Osteoblast (primary cell): ENCODE measurements around the gene DDX51. TPM values are rescaled to one million over a fixed set of nuclear protein-coding genes. Genes with fewer than 3 reads are reported as not detected.

Experiments used
- DNase-seq: peaks from one replicate; pipeline ENCODE4 v3.0.0; 2011; ENCODE audit warnings: low spot score, mixed read lengths; ENCODE audit not compliant: insufficient read length; ENCODE audit errors: missing footprints
- H2AFZ ChIP-seq: 2 replicates; pipeline ENCODE4 v1.6.0; 2011; ENCODE audit warnings: mild to moderate bottlenecking, low read length
- H3K27ac ChIP-seq: 2 replicates; pipeline ENCODE4 v1.5.1; 2011; ENCODE audit warnings: mild to moderate bottlenecking, low read depth, low read length, moderate library complexity
- H3K27me3 ChIP-seq: 2 replicates; pipeline ENCODE4 v1.6.0; 2012; ENCODE audit warnings: mild to moderate bottlenecking, control low read depth, inconsistent platforms, low read length, moderate library complexity; ENCODE audit not compliant: insufficient read depth
- H3K36me3 ChIP-seq: 2 replicates; pipeline ENCODE4 v1.5.1; 2011; ENCODE audit warnings: mild to moderate bottlenecking, low read length, control low read depth, moderate library complexity; ENCODE audit not compliant: insufficient read depth
- H3K4me1 ChIP-seq: 2 replicates; pipeline ENCODE4 v1.5.1; 2011; ENCODE audit warnings: mild to moderate bottlenecking, low read length, control low read depth, moderate library complexity; ENCODE audit not compliant: insufficient read depth
- H3K4me2 ChIP-seq: 2 replicates; pipeline ENCODE4 v1.6.0; 2011; ENCODE audit warnings: mild to moderate bottlenecking, low read length; ENCODE audit not compliant: insufficient read depth
- H3K4me3 ChIP-seq: fragments of 200-600 bp; sonication (generic); 3 replicates; pipeline ENCODE4 v1.5.1; 2012; ENCODE audit warnings: mild to moderate bottlenecking, low read length, inconsistent platforms; ENCODE audit not compliant: insufficient read depth
- H3K79me2 ChIP-seq: 2 replicates; pipeline ENCODE4 v1.6.0; 2012; ENCODE audit warnings: mild to moderate bottlenecking, low read length, control low read depth, inconsistent platforms; ENCODE audit not compliant: insufficient read depth
- H3K9me3 ChIP-seq: 2 replicates; pipeline ENCODE4 v1.5.1; 2011; ENCODE audit warnings: low read depth, low read length, control low read depth
- H4K20me1 ChIP-seq: 2 replicates; pipeline ENCODE4 v1.6.0; 2012; ENCODE audit warnings: mild to moderate bottlenecking, low read length, control low read depth; ENCODE audit not compliant: insufficient read depth
- total RNA-seq: library from RNA; depleted of rRNA; stranded (reverse); fragments of >200 nt; gene quantifications from 2 replicates; pipeline ENCODE4 v1.2.3, GENCODE V29; 2012
- TF ChIP-seq, protein P1 (sequence below): IDR thresholded peaks from 2 replicates; pipeline ENCODE4 v1.5.1; 2011; ENCODE audit warnings: mild to moderate bottlenecking, low read depth, low read length, moderate library complexity; ENCODE audit errors: extremely low read depth

DDX51 gene
- total RNA-seq, 1 donor: 6.2 TPM

DNA sequence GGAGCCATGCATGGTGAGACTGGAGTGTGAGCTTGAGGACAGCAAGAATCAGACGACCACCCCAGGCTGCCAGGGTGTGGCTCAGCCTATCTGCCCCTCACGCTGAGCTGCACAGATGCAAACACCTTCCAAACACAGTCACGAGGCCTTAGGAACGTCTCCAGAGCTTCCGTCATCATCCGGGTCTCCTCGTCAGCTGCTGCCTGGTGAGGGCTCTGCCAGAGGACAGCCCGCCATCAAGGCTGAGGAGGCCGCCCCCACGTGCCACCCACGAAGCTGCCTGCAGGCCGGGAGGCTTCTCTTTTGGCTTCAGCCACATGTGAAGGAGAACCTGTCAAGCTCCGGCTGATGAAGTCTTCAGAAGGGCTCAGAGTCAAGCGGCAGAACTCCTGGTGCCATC is 13.4 kb downstream of the DDX51 start:
- H4K20me1 ChIP-seq: no peaks in the 10 kb centered on the region
- H3K4me2 ChIP-seq: no peak overlapping the region

DNA sequence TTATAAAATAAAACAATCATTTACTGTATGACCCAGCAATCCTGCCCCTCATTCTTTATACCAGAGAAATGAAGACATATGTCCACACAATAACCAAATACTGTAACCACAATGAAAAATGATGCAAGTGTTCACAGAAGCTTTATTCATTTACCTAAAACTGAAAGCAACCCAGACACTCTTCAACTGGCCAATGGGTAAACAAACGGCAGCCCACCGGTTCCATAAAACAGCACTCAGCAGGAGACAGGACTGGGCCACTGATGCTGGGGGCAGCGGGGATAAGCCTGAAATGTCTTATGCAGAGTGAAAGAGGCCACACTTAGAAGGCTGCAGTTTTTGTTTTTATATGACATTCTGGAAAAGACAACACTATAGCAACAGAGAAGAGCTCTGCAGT is 15.1 kb downstream of the DDX51 start:
- H4K20me1 ChIP-seq: no peaks in the 10 kb centered on the region
- no peak for DNase-seq
- H3K27ac ChIP-seq: no peak overlapping the region
- H3K79me2 ChIP-seq: no peaks in the 10 kb centered on the region
- H3K9me3 ChIP-seq: no peaks in the 10 kb centered on the region
- H2AFZ ChIP-seq: no peak overlapping the region
- H3K4me3 ChIP-seq: no peak overlapping the region
- peaks cover 56% of the 10 kb centered on the region for H3K36me3 ChIP-seq
- TF ChIP-seq, protein P1, sequence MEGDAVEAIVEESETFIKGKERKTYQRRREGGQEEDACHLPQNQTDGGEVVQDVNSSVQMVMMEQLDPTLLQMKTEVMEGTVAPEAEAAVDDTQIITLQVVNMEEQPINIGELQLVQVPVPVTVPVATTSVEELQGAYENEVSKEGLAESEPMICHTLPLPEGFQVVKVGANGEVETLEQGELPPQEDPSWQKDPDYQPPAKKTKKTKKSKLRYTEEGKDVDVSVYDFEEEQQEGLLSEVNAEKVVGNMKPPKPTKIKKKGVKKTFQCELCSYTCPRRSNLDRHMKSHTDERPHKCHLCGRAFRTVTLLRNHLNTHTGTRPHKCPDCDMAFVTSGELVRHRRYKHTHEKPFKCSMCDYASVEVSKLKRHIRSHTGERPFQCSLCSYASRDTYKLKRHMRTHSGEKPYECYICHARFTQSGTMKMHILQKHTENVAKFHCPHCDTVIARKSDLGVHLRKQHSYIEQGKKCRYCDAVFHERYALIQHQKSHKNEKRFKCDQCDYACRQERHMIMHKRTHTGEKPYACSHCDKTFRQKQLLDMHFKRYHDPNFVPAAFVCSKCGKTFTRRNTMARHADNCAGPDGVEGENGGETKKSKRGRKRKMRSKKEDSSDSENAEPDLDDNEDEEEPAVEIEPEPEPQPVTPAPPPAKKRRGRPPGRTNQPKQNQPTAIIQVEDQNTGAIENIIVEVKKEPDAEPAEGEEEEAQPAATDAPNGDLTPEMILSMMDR: no peak
- H3K27me3 ChIP-seq: no peaks in the 10 kb centered on the region
- no peak overlapping the region for H3K4me2 ChIP-seq
- no peaks in the 10 kb centered on the region for H3K4me1 ChIP-seq

More for the DNA sequence above, 13.4 kb downstream of the DDX51 start:
- H3K4me1 ChIP-seq: no peaks in the 10 kb centered on the region
- no peaks in the 10 kb centered on the region for H3K9me3 ChIP-seq
- no peak overlapping the region for H3K4me3 ChIP-seq
- H3K36me3 ChIP-seq: peaks cover 42% of the 10 kb centered on the region
- DNase-seq: no peak
- no peak overlapping the region for H3K27ac ChIP-seq
- H3K27me3 ChIP-seq: no peaks in the 10 kb centered on the region
- H2AFZ ChIP-seq: no peak overlapping the region
- TF ChIP-seq, protein P1: no peak
- H3K79me2 ChIP-seq: no peaks in the 10 kb centered on the region

DNA sequence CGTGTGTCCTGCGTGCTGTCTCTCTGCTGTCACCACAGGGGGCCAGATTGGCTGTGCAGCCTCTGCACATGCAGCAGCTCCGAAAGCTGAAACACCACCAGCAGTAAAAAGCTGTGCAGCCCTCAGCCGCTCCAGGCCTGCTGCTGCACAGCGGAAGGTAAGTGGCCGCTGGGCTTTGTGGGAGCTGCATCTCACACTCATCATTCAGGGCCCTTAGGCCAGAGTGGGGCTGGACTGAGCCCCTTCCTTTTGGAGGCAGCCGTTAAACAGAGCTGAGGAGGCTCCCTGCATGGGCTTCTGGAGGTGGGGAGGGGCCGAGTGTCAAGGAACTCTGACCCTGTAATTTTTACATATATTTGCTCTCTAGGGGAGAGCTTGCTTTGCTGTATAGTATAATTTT is 17.1 kb downstream of the DDX51 start:
- no peaks in the 10 kb centered on the region for H3K27me3 ChIP-seq
- H3K9me3 ChIP-seq: no peaks in the 10 kb centered on the region
- peaks cover 64% of the 10 kb centered on the region for H3K36me3 ChIP-seq
- H3K4me1 ChIP-seq: no peaks in the 10 kb centered on the region
- no peaks in the 10 kb centered on the region for H3K79me2 ChIP-seq
- H2AFZ ChIP-seq: no peak overlapping the region
- H3K4me2 ChIP-seq: no peak overlapping the region
- no peak for DNase-seq
- no peaks in the 10 kb centered on the region for H4K20me1 ChIP-seq
- H3K27ac ChIP-seq: no peak overlapping the region
- TF ChIP-seq, protein P1: no peak
- no peak overlapping the region for H3K4me3 ChIP-seq

DNA sequence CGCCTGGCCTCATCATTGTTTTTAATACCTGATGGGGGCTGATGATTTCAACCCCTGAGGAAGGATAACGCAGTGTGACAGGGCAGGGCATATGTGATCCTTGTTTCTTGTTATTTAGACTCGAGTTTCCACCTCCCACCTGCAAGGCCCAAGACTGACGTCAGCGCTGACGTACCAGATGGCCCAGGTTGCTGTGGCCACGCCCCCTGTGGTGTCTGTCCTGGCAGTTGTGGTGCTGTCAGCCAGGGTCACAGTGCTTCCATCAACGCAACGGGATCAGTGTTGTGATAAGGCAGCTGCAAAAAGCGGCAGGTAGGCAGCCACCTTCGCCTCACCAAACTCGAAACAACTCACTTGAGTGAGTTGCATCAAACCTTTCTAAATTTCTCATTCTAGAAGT is 18.4 kb downstream of the DDX51 start:
- no peaks in the 10 kb centered on the region for H3K9me3 ChIP-seq
- H3K4me1 ChIP-seq: no peaks in the 10 kb centered on the region
- H4K20me1 ChIP-seq: no peaks in the 10 kb centered on the region
- TF ChIP-seq, protein P1: no peak
- H3K79me2 ChIP-seq: no peaks in the 10 kb centered on the region
- H3K4me3 ChIP-seq: no peak overlapping the region
- no peak overlapping the region for H3K4me2 ChIP-seq
- no peak overlapping the region for H3K27ac ChIP-seq
- H3K27me3 ChIP-seq: no peaks in the 10 kb centered on the region
- peak; percentile 27 for DNase-seq
- peaks cover 76% of the 10 kb centered on the region for H3K36me3 ChIP-seq
- no peak overlapping the region for H2AFZ ChIP-seq
